ENCODE measurements around the gene EHD2.
"Not testable (repeated sequence)": the region's sequence is repeated elsewhere in the genome, so short reads cannot be mapped to it uniquely, and the experiment has no call there.

Gene EHD2

GRCh38 chr19:47767349-47767748 is 54.1 kb downstream of the EHD2 start:
- DNase-seq, result no peak

- DNase-seq, result no peak
These were observed 55.4 kb downstream of the EHD2 start for GRCh38 chr19:47768604-47769003.

GRCh38 chr19:47769534-47769933 is 56.3 kb downstream of the EHD2 start:
- DNase-seq, result no peak

DNA sequence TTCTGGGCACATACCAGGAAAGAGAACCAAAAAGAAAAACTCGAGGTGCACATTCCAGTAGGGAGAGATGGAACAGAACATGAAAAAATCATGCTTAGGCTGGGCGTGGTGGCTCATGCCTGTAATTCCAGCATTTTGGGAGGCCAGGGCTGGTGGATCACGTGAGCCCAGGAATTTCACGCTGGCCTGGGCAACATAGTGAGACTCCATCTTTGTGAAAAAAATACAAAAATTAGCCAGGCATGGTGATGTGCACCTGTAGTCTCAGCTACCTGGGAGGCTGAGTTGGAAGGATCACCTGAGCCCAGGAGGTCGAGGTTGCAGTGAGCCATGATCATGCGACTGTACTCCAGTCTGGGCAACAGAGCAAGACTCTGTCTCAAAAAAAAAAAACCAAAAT is 58.1 kb downstream of the EHD2 start:
- DNase-seq, result not testable (repeated sequence)

DNA sequence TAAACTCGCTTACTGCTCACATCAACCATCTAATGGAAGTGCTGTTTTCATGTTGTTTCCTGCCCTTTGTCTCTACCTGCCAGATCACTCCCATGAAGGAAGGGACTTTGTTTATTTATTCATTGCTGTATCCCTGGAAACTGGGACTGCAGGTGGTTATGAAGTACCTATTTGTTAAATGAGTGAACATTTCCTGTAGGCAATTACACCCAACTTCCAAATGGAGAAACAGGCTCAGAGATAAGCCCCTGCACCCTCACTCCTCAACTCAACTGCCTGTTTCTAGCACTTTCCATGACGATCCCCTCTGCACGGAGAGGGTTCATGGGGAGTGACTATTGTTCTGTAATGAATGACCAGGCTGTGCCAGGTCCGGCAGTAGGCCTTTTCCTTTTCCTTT is 63.3 kb downstream of the EHD2 start:
- peak in 10 of 56 donors; percentile 3 to 45 (median 20) for DNase-seq

GRCh38 chr19:47777245-47778048 is 64.2 kb downstream of the EHD2 start:
- DNase-seq, result not testable (repeated sequence)

DNA sequence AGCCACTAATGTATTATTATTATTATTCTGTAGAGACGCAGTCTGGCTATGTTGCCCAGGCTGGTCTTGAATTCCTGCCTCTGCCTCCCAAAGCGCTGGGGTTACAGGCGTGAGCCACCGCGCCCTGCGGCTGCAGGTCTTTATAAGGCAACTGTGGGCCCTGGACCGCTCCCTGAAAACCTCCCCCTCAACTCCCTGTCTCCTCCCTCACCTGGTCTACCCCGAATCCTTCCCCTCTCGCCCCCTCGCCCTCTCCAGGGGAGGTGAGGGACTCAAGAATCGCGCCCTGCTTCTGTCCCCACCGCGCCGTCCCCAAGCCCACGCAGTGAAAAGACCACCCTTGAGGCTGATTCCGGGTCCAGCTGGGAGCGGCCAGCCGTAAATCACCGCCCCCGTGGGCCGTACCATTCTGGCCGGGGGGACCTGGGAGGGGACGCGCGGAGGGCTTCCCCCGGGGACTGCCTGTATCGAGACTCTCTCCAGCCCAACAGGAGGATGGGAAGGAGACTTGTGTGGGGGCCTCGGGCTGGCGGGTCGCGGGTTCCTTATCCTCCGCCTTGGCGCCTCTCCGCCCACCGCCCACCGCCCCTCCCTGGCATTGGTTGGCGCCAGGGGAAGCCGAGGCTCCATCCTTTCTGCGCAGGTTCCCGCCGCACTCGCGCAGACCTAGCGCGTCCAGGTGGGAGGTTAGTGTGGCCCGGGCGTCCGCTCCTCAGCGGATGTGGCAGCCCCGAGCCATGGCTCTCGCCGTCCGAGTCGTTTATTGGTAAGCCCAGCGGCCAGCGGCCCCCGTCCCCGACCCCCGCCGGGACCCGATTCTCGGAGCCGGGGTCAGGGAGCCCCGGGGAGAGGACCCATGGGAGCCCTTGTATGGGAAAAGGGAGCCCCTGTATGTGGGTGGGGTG is 65.1 kb downstream of the EHD2 start, which contains the start of gene SELENOW:
TSS of gene SELENOW (plus strand) at position 655 of the 905 bp plus-strand sequence. CDS start at position 738, 83 bp downstream.
- DNase-seq, result peak in 54 of 56 donors; percentile 30 to 98 (median 84)

- peak in 47 of 56 donors; percentile 5 to 77 (median 47) for DNase-seq
These were observed 65.7 kb downstream of the EHD2 start for GRCh38 chr19:47778954-47779351.

- DNase-seq, result peak in 40 of 56 donors; percentile 10 to 79 (median 39)
These were observed 66.4 kb downstream of the EHD2 start for GRCh38 chr19:47779524-47780214.

DNA sequence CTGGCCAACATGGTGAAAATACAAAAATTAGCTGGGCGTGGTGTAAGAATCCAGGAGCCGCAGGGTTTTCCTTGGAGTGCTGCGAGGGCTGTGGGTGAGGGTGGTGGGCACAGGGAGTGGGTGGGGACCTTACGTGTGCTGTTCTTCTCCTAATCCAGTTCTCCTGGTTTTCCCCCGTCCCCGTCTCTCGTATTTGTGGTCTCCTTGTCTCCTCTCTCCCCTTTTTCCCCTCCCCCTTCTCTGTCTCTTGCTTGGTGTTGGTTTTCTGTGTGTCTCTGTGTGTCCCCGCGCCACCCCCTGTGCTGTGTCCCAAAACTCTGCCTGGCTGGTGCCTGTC is 67.0 kb downstream of the EHD2 start:
- no peak for DNase-seq

DNA sequence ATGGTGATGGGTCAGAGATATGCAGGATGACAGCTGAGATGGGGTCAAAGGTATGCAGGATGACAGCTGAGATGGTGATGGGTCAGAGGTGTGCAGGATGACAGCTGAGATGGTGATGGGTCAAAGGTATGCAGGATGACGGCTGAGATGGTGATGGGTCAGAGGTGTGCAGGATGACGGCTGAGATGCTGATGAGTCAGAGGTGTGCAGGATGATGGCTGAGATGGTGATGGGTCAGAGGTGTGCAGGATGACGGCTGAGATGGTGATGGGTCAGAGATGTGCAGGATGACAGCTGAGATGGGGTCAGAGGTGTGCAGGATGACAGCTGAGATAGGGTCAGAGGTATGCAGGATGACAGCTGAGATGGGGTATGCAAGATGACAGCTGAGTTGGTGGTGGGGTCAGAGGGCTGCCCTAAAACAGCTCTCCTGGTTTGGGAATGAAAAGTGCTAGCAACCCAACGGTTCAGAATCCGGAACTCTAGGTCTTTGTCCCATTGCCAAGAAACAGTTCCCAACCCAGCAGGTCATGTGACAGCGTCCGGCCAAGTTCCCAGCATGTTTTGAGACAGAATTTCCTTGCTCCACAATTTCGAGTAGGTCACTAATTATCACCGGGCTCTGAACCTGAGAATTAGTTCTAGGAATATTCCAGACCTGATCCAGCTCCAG is 68.5 kb downstream of the EHD2 start:
- DNase-seq, result peak in 46 of 56 donors; percentile 13 to 74 (median 42)

- DNase-seq, result no peak
These were observed 73.3 kb downstream of the EHD2 start for GRCh38 chr19:47786566-47786965.

DNA sequence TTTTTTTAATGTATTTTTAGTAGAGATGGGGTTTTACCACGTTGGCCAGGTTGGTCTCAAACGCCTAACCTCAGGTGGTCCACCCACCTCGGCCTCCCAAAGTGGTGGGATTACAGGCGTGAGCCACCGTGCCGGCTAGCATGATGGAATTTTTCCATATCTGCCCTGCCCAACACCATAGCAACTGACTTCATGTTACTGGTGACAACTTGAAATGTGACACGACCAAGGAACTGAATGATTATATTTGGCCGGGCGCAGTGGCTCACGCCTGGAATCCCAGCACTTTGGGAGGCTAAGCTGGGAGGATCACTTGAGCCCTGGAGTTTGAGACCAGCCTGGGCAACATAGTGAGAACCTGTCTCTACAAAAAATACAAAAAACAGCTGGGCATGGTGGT is 74.1 kb downstream of the EHD2 start:
- DNase-seq, result not testable (repeated sequence)

- DNase-seq, result not testable (repeated sequence)
These were observed 76.6 kb downstream of the EHD2 start for GRCh38 chr19:47789811-47790210.

- DNase-seq, result peak in 49 of 56 donors; percentile 13 to 88 (median 53)
These were observed 77.2 kb downstream of the EHD2 start for GRCh38 chr19:47790398-47790814.

DNA sequence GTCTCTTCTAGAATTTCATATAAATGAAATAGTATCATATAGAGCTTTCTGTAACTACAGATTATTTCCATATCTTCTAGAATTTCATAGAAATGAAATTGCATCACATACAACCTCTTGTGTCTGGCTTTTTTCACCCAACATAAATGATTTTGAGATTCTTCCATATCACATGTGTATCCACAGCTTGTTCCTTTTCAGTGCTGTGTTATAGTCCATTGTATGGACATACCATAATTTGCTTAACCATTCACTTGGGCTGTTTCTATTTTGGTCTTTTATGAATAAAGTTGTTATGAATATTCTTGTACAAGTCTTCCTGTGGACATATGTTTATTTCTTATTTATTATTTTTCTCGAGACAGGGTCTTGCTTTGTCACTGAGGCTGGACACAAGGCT is 79.4 kb downstream of the EHD2 start:
- DNase-seq, result no peak
